GM12872 (cell line): ENCODE results near the gene PLD3.
A peak's percentile ranks its signal among the peaks of the same experiment; 100 is the strongest.

Experiments
- CTCF ChIP-seq: IDR thresholded peaks from 3 replicates; pipeline ENCODE4 v1.5.1; 2011; ENCODE audit warnings: low read depth, mild to moderate bottlenecking, low read length, moderate library complexity; ENCODE audit not compliant: insufficient read depth

Gene PLD3

DNA sequence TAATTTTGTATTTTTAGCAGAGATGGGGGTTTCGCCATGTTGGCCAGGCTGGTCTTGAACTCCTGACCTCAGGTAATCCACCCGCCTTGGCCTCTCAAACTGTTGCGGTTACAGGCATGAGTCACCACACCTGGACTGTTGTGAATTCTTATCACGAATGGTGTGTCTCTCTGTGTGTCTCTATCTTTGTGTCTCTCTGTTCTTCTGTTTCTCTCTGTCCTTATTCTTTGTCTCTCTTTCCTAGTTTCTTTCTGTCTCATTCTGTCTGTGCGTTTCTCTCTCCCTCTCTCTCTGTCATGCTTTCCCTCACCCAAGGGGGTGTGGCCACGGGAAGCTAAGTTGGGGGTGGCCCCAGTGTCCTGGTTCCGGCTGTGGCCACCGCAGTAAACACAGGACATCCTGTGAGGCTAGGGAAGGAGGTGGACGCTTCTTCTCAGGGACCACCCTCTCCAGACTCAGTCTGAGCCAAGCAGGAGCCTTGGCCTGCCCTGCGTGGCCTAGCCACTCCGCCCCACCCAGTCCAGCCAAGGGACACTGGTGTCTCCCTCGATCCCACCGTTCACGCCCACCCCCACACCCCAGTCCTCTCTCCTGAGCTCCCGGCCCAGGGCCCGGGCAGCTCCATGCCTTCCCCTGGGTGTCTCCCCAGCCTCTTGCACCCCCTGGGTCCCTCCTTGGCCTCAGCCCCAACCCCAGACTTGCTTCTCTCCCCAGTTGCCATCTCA lies 68.6 kb downstream of the PLD3 start:
- TF ChIP-seq CTCF: no peak

DNA sequence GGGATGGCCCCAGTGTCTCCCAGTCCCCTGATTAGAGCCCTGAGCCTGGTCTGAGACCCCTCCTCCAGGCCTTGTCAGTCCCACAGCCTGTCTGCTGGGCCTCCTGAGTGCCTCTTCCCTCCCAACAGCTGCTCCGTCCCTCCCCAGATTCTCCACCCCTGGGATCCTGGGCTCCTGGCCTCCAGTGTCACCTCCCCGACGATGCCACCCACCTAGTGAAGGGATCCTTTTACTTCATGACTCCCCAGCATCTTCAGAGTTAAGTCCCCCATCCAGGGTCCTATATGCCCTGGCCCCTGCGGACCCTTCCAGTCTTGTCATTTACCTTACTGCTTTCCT lies 69.1 kb downstream of the PLD3 start:
- no peak for TF ChIP-seq CTCF

DNA sequence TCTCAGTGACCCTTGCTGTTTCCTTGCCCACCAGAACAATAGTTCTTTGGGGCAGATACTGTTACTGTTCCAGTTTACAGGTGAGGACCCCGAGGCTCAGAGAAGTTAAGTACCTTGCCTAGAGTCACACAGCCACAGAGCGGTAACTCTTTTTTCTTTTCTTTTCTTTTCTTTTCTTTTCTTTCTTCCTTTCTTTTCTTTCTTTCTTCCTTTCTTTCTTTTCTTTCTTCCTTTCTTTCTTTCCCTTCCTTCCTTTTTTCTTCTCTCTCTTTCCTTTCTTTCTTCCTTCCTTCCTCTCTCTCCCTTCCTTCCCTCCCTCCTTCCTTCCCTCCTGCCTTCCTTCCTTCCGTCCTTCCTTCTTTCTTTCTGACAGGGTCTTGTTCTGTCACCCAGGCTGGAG lies 69.5 kb downstream of the PLD3 start:
- no peak for TF ChIP-seq CTCF

- TF ChIP-seq CTCF: no peak
Measured at GRCh38 chr19:40419066-40419612, 70.6 kb downstream of the PLD3 start.

GRCh38 chr19:40419780-40420179 lies 71.3 kb downstream of the PLD3 start:
- TF ChIP-seq CTCF: no peak

GRCh38 chr19:40420451-40420765 lies 71.9 kb downstream of the PLD3 start:
- no peak for TF ChIP-seq CTCF

DNA sequence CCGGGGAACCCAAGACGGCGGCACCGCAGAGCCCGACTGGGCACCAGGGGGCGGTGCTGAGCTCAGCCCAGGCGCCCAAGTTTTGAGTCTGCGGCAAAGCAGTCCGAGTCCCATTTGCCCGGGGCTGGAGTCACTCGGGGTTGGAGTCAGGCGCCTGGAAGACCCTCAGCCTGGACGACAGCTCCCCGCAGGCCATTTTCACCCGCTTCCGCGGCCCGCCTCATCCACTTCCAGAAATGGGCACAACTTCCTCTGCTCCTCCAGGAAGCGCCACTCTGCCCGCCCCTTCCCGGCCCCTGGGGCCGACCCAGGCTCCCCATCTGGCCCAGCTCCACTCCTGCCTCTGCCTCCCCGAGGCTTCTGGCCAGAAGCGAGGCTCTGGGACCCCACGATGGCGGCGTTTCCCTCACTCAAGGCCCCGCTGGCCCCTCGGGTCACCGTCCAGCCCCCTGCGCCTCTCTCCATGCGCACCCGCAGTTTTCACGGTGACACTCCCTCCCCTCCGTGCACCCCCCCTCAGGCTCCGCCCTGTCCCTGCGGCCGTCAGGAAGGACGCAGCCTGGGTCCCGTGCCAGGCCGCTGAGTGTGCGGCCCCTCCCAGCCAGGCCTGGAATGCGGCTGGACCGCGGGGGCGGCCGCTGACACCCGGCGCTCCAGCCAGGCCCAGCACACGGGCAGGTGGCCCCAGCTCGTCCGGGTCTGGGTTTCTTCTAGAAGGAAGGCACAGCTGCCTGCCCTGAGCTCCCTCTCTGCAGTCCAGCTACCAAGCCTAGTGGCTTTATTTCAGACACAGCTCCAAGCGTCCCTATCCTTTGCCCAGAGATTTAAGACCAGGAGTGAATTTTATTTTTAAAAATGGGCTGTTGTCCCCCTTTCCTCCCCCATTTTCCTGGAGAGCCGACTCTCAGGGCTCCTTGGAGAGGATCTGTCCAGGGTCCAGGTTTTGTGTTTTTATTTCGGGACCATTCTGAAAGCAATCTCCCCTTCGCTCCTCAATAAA lies 72.6 kb downstream of the PLD3 start:
- peak; percentile 95 for TF ChIP-seq CTCF
